HG03196 (cell line): ENCODE measurements around the gene DEFB125.
"Not testable (repeated sequence)": the region's sequence is repeated elsewhere in the genome, so short reads cannot be mapped to it uniquely, and the experiment has no call there.

Experiments used
- ATAC-seq: cut with Tn5 transposase; IDR thresholded peaks from one replicate; pipeline ENCODE4 v1.9.1; 2021; ENCODE audit not compliant: unreplicated experiment

The DEFB125 gene, protein sequence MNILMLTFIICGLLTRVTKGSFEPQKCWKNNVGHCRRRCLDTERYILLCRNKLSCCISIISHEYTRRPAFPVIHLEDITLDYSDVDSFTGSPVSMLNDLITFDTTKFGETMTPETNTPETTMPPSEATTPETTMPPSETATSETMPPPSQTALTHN

GRCh38 chr20:87401-87800 lies at the start of gene DEFB125:
DEFB125 (plus strand) TSS chr20:87672; CDS start chr20:87710, 38 bp downstream.
- ATAC-seq: no peak

GRCh38 chr20:60035-60918 lies 27.2 kb upstream of the DEFB125 start:
- ATAC-seq: no peak

DNA sequence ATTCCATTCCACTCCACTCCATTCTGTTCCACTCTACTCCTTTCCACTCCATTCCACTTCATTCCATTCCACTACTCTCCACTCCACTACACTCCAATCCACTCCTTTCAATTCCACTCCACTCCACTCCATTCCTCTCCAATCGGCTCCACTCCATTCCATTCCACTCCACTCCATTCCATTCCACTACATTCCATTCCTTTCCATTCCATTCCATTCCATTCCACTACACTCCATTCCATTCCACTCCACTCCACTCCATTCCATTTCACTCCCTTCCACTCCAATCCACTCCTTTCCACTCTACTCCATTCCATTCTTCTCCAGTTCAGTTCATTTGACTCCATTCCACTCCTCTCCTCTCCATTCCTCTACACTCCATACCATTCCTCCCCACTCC lies 26.2 kb upstream of the DEFB125 start:
- ATAC-seq: no peak

DNA sequence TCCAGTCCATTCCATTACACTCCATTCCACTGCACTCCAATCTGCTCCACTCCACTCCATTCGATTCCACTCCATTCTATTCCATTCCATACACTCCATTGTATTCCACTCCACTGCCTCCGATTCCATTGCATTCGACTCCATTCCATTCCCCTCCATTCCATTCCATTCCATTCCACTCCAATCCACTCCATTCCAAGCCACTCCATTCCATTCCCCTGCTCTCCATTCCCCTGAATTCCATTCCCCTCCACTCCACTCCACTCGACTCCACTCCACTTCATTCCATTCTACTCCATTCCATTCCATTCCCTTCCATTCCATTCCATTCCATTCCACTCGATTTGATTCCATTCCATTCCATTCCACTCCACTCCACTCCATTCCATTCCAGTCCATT lies 25.7 kb upstream of the DEFB125 start:
- ATAC-seq: no peak

DNA sequence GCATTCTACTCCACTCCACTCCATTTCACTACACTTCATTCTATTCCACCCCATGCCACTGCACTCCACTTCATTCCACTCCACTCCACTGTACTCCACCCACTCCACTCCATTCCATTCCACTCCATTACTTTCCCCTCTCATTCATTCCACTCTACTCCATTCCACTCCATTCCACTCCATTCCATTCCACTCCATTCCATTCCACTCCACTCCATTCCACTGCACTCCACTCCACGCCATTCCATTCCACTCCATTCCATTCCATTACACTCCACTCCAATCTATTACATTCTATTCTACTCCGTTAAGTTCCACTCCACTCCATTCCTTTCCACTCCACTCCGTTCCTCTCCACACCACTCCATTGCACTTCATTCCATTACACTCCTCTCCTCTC lies 25.0 kb upstream of the DEFB125 start:
- ATAC-seq: no peak

DNA sequence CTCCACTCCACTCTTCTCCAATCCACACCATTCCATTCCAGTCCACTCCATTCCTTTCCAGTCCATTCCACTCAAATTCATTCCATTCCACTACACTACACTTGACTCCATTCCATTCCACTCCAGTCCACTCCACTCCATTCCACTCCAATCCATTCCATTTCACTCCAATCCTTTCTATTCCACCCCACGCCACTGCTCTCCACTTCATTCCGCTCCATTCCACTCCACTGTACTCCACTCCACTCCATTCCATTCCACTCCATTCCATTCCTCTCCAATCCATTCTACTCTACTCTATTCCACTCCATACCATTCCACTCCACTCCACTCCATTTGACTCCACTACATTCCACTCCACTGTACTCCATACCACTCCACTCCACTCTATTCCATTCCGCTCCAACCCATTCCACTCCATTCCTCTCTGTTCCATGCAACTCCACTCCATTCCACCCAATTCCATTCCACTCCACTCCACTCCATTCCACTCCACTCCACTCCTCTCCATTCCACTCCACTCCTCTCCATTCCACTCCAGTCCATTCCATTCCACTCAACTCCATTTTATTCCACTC lies 23.4 kb upstream of the DEFB125 start:
- no peak for ATAC-seq

GRCh38 chr20:64766-65322 lies 22.6 kb upstream of the DEFB125 start:
- no peak for ATAC-seq

GRCh38 chr20:77231-77630 lies 10.2 kb upstream of the DEFB125 start:
- ATAC-seq: no peak

DNA sequence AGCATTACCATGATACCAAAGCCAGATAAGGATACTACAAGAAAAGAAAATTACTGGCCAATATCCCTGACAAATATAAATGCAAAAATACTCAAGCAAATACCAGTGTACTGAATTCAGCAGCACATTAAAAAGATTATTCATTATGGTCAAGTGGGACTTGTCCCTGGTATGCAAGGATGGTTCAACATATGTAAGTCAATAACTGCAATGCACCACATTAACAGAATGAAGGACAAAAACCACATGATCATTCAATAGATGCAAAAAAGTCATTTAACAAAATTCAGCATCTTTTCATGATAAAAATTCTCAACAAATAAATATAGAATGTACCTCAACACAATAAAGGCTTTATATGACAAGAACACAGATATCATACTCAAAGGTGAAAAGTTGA lies 9.1 kb upstream of the DEFB125 start:
- ATAC-seq: no peak

GRCh38 chr20:79565-79964 lies 7.9 kb upstream of the DEFB125 start:
- ATAC-seq: no peak

DNA sequence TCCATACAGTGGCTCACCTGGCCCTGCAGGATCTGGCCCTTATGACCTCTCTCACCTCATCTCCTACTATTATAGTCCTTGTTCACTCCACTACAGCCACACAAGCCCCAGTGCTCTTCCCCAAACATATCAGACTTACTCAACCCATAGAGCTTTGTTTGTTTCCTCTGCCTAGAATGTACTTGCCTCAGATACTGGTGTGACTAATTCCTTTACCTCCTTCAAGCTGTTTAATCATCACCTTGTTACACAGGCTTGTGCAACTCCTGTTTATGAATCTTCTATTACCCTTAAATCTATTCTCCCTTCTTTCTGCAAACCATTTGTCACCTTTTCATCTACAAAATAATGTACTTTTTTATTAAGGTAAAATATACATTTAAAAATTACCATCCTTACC lies 3.2 kb downstream of the DEFB125 start:
- no peak for ATAC-seq

GRCh38 chr20:93641-94040 lies 6.2 kb downstream of the DEFB125 start:
- no peak for ATAC-seq

DNA sequence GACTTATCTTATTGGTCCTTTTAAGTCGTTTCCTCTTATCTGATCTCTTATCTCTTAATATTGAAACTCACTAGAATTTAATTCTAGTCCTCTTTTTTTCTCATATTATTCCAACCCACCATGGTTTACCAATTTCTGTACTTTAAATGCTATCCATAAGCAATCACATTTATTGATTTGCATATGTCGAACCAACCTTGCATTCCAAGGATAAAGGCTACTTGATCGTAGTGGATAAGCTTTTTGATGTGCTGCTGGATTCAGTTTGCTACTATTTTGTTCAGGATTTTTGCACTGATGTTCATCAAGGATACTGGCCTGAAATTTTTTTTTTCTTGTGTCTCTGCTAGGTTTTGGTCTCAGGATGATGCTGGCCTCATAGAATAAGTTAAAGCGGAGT lies 7.7 kb downstream of the DEFB125 start:
- no peak for ATAC-seq

GRCh38 chr20:97691-98090 lies 10.2 kb downstream of the DEFB125 start:
- ATAC-seq: not testable (repeated sequence)

GRCh38 chr20:101975-102374 lies 14.5 kb downstream of the DEFB125 start:
- no peak for ATAC-seq

DNA sequence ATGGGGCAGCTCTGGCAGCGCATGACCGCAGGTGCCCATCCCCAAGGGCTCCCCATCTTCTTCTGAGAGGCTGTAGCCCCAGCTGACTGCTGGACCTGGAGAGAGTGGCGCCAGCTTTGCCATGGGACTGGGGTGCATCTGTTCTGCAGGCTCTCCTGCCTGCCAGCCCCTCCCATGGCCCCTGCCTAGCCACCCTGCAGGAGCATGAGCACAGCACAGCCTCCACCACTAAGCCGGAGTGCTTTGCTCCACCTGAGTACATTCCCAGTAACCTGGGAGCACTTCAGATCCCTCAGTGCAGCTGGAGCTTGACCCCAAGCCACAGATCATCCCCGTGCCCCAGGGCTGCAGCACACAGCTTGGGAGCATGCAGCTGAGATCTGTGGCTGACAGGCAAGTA lies 16.0 kb downstream of the DEFB125 start:
- ATAC-seq: no peak

DNA sequence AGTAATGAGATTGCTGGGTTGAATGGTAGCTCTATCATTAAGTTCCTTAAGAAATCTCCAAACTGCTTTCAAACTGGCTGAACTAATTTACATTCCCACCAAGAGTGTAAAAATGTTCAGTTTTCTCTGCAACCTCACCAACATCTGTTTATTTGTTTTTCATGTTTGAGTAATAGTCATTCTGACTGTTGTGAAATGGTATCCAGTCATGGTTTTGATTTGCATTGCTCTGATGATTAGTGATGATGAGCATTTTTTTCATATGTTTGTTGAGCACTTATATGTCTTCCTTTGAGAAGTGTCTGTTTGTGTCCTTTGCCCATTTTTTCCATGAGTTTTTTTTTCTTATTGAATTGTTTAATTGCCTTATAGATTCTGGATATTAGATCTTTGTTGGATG lies 24.9 kb downstream of the DEFB125 start:
- ATAC-seq: no peak

GRCh38 chr20:117518-117917 lies 30.0 kb downstream of the DEFB125 start:
- no peak for ATAC-seq

GRCh38 chr20:129786-130323 lies 42.4 kb downstream of the DEFB125 start:
- ATAC-seq: not testable (repeated sequence)

GRCh38 chr20:137668-138490 lies 50.4 kb downstream of the DEFB125 start:
- ATAC-seq: no peak

DNA sequence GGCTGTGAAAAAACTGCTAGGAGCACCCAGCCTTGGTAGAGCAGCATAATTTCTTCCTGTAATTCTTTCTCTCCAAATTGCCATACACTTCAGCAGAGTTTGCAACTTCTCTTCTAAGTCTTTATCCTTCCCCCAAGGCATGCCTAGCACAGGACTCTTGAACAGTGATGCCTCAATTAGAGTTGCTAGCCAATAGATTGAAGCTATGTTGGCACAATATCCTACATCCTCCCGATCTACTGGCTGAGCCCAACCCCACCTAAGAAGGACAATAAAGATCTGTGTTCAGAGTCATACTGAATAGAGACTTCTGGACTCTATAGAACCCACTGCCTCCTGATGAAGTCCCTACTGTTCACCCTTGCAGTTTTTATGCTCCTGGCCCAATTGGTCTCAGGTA lies 54.8 kb downstream of the DEFB125 start, which contains the start of gene DEFB126:
TSS of gene DEFB126 (plus strand) at position 301 of the 400 bp plus-strand sequence. CDS start at position 340, 39 bp downstream.
- no peak for ATAC-seq
